Kidney epithelial cell (primary cell): ENCODE data around the gene ANTXR2. TPM values are rescaled to one million over a fixed set of nuclear protein-coding genes. Genes with fewer than 3 reads are reported as not detected.
A peak's percentile ranks its signal among the peaks of the same experiment; 100 is the strongest.

ENCODE experiments used
- DNase-seq: peaks from one replicate; pipeline ENCODE4 v3.0.0-alpha.2; 2010; ENCODE audit warnings: low read depth
- H3K27me3 ChIP-seq: 2 replicates; pipeline ENCODE4 v1.6.0; 2011; ENCODE audit warnings: low read length; ENCODE audit not compliant: control insufficient read depth, insufficient read depth
- H3K36me3 ChIP-seq: 2 replicates; pipeline ENCODE4 v1.5.1; 2011; ENCODE audit warnings: low read length; ENCODE audit not compliant: control insufficient read depth, insufficient read depth
- H3K4me3 ChIP-seq: 2 replicates; pipeline ENCODE4 v1.5.1; 2011; ENCODE audit warnings: low read depth, mild to moderate bottlenecking, control low read depth, low read length
- total RNA-seq: library from RNA; depleted of rRNA; stranded (reverse); fragments of >200 nt; gene quantifications from 2 replicates; pipeline ENCODE4 v1.2.3, GENCODE V29; 2015
- TF ChIP-seq, protein P1 (sequence below): IDR thresholded peaks from 2 replicates; pipeline ENCODE4 v1.5.1; 2011; ENCODE audit warnings: mild to moderate bottlenecking, moderate library complexity, low read length, control low read depth, inconsistent platforms; ENCODE audit not compliant: insufficient read depth, poor library complexity, severe bottlenecking

ANTXR2 gene
- total RNA-seq, 1 donor from 2014 or later, result 32.7 TPM

DNA sequence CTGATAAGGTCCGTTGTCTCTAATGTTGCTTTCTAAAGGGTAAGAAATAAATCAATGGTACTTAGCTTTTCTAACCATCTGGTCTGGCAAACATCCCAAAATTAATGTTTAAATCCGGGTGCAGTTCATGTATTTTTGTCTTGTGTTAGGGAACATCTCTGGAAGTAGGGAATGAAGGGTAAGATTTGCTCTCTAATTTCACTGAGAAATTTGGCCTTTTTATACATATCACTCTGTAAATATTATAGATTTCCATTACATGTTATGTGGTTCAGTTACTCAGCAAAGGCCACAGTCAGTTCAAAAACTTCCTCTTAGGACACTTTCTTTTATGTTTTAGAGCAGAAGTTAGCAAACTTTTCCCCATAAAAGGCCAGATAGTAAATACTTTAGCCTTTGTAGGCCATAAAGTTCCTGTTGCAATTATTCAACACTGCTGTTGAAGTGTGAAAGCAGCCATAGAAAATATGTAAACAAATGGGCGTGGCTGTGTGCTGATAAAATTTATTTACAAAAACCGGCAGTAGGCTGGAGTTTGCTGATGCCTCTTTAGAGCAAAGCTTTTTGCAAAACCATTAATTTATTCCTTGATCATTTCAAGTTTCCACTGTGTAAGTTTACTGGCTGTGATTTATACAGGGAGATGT, 218.1 kb downstream of the ANTXR2 start:
- TF ChIP-seq, protein P1, sequence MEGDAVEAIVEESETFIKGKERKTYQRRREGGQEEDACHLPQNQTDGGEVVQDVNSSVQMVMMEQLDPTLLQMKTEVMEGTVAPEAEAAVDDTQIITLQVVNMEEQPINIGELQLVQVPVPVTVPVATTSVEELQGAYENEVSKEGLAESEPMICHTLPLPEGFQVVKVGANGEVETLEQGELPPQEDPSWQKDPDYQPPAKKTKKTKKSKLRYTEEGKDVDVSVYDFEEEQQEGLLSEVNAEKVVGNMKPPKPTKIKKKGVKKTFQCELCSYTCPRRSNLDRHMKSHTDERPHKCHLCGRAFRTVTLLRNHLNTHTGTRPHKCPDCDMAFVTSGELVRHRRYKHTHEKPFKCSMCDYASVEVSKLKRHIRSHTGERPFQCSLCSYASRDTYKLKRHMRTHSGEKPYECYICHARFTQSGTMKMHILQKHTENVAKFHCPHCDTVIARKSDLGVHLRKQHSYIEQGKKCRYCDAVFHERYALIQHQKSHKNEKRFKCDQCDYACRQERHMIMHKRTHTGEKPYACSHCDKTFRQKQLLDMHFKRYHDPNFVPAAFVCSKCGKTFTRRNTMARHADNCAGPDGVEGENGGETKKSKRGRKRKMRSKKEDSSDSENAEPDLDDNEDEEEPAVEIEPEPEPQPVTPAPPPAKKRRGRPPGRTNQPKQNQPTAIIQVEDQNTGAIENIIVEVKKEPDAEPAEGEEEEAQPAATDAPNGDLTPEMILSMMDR, result no peak
- Histone ChIP-seq H3K4me3 (no peak overlapping the region), H3K27me3 (no peaks in the 10 kb centered on the region), H3K36me3 (no peaks in the 10 kb centered on the region)
- no peak for DNase-seq

DNA sequence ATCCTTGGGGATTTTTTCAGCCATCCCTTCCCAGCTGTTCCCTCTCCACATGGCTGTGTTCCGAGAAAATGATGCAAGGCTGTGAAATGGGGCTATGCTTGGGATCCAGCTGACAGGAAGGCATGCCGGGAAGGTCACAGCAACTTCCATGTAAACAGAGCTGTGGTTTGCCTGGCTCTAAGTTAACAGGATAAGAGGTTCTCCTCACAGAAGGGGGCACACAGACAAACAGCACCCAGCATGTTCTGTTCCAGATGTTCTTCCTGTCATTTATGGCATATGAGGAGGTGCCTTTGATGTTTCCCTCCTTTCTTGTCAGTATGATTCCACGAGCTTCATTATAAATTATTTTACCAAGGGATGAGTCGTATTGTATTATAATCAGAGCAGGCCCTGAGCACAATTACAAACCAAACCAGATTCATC, 220.7 kb downstream of the ANTXR2 start:
- Histone ChIP-seq H3K36me3 (no peaks in the 10 kb centered on the region), H3K27me3 (no peaks in the 10 kb centered on the region), H3K4me3 (no peak overlapping the region)
- DNase-seq, result peak; percentile 7
- TF ChIP-seq, protein P1, result no peak

DNA sequence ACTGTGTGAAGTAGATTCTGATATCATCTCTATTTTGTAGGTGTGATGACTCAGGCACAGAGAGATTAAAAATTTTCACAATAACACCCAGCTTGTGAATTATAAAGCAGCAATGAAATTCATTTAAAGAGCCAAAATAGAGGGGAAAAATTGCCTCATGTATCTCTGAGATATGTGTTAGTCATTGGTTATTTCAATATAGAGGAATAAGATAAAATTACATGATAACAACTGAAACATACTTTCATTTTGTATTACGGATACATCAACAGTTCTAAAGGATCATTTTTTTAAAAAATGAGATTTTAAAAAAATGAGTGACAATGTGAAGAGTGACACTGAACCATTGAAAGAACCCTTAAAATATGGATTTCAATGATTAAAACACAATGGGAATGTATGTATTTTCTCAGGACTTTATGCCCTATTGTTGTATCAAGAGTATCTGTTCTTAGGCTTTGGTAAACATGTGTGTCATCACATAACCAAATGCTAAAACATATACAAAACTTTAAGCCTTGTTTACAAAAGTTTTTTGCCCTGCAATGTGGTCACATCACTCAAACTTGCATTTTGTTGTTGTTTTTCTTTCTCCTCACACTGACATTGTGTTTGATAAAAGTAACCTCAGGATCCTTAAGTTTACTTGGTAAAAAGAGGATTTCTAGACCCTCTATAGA, 221.3 kb downstream of the ANTXR2 start:
- H3K4me3 ChIP-seq, result no peak overlapping the region
- H3K36me3 ChIP-seq, result no peaks in the 10 kb centered on the region
- no peak for DNase-seq
- TF ChIP-seq, protein P1, result no peak
- H3K27me3 ChIP-seq, result no peaks in the 10 kb centered on the region

Other genes starting within 250 kb of the ANTXR2 start
- 0.17 and 0.55 TPM in 2 replicates for gene PRDM8, start 124.3 kb upstream of the ANTXR2 start, total RNA-seq
- 3.8 and 4.4 TPM in 2 replicates for gene FGF5, start 193.4 kb upstream of the ANTXR2 start, total RNA-seq